ENCODE measurements around the gene KDELR1. TPM values are rescaled to one million over a fixed set of nuclear protein-coding genes. Genes with fewer than 3 reads are reported as not detected.

The KDELR1 gene
- total RNA-seq, 1 donor from 2014 or later = 251 TPM

DNA sequence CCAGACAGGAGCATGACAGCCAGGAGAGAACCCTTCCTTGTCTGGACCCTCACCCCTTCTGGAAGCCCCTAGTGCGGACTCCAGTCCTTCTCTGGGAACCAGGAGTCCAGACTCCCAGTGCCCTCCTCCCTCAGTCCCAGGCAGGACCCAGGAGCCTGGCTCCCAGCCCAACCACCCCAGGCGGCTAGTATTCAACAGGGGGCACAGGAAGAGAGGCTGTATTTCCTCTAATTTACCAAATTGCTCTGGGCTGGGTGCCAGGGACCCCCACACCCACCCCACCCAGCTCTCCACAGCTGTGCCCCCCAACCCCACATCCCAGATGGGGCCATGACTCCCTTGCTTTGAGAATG, 5.4 kb upstream of the KDELR1 start:
- Mint-ChIP-seq H3K27me3 (ENCODE audit: low read depth) (no peaks in the 10 kb centered on the region), H3K4me1 (ENCODE audit: low read depth) (peaks cover 47% of the 10 kb centered on the region), H3K36me3 (ENCODE audit: low read depth) (no peaks in the 10 kb centered on the region), H3K27ac (ENCODE audit: unreplicated experiment) (no peak overlapping the region), H3K9me3 (ENCODE audit: low read depth) (no peaks in the 10 kb centered on the region), H3K4me3 (ENCODE audit: unreplicated experiment) (no peak overlapping the region)
- DNase-seq (ENCODE audit: low spot score) = no peak
- TF ChIP-seq, protein P1, sequence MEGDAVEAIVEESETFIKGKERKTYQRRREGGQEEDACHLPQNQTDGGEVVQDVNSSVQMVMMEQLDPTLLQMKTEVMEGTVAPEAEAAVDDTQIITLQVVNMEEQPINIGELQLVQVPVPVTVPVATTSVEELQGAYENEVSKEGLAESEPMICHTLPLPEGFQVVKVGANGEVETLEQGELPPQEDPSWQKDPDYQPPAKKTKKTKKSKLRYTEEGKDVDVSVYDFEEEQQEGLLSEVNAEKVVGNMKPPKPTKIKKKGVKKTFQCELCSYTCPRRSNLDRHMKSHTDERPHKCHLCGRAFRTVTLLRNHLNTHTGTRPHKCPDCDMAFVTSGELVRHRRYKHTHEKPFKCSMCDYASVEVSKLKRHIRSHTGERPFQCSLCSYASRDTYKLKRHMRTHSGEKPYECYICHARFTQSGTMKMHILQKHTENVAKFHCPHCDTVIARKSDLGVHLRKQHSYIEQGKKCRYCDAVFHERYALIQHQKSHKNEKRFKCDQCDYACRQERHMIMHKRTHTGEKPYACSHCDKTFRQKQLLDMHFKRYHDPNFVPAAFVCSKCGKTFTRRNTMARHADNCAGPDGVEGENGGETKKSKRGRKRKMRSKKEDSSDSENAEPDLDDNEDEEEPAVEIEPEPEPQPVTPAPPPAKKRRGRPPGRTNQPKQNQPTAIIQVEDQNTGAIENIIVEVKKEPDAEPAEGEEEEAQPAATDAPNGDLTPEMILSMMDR (IDR thresholded peaks at IDR 0.05) = no peak

DNA sequence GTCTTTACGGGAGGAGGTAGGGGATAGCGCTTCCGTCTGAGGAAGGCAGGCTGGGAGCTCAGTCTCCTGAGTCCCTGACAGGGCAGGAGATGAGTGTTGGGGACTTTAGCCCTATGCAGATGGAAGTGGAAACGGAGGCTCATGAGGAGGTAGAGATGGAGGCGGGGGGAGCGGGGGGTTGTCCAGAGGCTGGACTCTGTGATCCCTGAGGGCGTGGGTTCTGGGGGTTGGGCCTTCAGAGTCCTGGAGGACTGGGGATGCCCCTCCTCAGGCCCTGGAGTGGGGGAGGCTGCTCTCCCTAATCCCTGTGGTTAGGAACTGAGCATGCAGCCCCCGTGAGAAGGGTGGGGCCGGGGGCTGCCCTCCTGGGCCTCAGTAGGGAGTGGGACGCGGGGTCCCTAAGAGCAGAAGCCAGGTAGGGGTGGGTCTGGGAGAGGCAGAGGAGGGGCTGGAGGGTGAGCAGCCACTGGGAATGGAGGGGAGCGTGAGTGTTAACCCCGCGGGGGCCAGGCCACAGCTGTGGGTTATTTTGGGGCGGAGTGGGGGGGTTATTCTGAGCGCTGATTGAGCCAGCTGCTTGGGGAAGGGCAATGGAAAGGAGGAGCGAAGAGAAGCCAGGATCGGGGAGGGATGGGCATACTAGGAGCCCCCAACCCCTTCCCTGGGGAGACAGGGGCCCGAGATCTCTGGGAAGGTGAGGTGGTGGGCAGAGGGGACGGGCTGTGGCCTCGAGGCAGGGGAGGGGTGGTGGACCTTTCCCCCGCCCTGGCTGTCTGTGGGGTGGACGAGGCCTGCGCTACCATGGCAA, 4.9 kb upstream of the KDELR1 start:
- Mint-ChIP-seq H3K27ac (ENCODE audit: unreplicated experiment) (peak overlapping the region; percentile 36), H3K9me3 (ENCODE audit: low read depth) (no peaks in the 10 kb centered on the region), H3K4me3 (ENCODE audit: unreplicated experiment) (no peak overlapping the region), H3K36me3 (ENCODE audit: low read depth) (no peaks in the 10 kb centered on the region), H3K27me3 (ENCODE audit: low read depth) (no peaks in the 10 kb centered on the region), H3K4me1 (ENCODE audit: low read depth) (peaks cover 50% of the 10 kb centered on the region)
- no peak for DNase-seq (ENCODE audit: low spot score)
- TF ChIP-seq, protein P1 (IDR thresholded peaks at IDR 0.05) = no peak

DNA sequence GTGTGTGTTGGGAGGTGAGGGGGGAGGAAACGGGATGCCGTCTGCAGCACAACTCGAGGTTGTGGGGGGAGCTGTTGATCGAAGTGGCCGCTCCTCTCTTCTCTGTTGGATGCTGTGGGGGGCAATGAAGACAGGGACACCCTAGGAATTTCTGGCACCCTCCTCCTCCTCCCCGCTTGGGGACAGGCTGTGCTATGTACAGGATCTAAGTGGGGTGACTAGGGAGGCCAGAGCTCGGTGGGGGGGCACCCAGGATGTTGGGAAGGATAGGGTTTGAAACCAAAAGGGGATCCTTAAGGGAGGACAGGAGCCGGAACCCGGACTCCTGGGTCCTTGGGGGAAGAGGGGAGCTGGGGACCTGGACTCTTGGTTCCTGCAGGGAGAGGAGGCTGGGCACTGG, 4.1 kb upstream of the KDELR1 start:
- H3K4me3 Mint-ChIP-seq (ENCODE audit: unreplicated experiment) = peak overlapping the region; percentile 16
- no peaks in the 10 kb centered on the region for H3K27me3 Mint-ChIP-seq (ENCODE audit: low read depth)
- no peak for DNase-seq (ENCODE audit: low spot score)
- H3K36me3 Mint-ChIP-seq (ENCODE audit: low read depth) = no peaks in the 10 kb centered on the region
- no peak overlapping the region for H3K27ac Mint-ChIP-seq (ENCODE audit: unreplicated experiment)
- H3K9me3 Mint-ChIP-seq (ENCODE audit: low read depth) = no peaks in the 10 kb centered on the region
- TF ChIP-seq, protein P1 (IDR thresholded peaks at IDR 0.05) = no peak
- peaks cover 50% of the 10 kb centered on the region for H3K4me1 Mint-ChIP-seq (ENCODE audit: low read depth)

DNA sequence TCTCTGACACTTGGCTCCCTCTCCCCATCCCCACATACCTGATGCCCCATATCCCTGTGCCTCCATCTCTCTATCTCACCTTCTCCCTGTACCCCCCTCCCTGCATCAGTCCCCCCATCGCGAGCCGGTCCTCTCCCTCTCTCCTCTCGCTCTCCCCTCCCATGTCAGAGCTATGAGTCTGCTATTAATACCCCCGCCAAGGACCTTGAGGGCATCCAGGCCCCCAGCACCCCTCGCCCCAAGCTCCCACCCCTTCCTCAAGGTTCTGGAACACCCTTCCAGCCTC, 3.8 kb upstream of the KDELR1 start:
- Mint-ChIP-seq H3K9me3 (ENCODE audit: low read depth) (no peaks in the 10 kb centered on the region), H3K4me1 (ENCODE audit: low read depth) (peaks cover 47% of the 10 kb centered on the region), H3K27me3 (ENCODE audit: low read depth) (no peaks in the 10 kb centered on the region), H3K27ac (ENCODE audit: unreplicated experiment) (no peak overlapping the region), H3K36me3 (ENCODE audit: low read depth) (no peaks in the 10 kb centered on the region), H3K4me3 (ENCODE audit: unreplicated experiment) (peak overlapping the region; percentile 16)
- no peak for DNase-seq (ENCODE audit: low spot score)
- TF ChIP-seq, protein P1 (IDR thresholded peaks at IDR 0.05) = no peak

DNA sequence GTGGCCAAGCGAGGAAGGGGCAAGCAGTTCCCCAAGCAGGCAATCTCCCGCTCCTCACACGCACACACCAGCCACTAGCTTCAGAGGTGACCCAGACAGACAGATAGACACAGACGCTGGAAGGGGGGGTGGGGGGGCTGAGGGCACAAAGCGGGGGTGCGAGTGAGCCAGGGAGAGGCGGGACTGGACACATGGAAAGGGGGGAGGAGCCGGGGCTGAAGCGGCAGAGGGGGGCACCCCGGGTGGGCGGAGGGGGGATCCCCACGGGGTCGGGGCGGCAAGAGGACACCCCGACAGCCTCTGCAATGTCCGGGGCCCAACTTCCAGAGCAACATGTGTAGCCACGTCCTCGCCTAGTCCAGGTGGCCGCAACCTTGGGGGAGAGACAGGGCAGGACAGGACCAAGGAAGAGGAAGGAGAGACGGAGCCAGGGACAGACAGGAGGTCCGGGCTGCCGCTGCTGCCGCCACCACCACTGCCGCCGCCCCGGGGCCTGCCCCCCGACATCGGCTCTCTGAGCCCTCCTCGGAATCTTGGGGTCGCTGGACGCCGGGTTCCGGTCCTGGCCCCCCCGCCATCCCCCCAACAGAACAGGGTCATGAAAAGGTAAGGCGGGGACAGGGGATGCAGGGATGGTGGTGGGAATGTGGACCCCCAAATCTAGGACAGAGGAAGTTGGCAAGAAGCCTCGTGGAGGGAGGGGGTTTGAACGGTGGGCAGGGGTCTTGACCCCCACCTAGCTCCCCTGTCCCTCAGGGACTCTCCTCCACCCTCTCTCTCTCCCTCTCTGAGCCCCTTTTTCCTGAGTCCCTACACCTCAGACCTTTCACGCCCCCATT, 3.2 kb upstream of the KDELR1 start:
- TF ChIP-seq, protein P1 (IDR thresholded peaks at IDR 0.05) = no peak
- no peaks in the 10 kb centered on the region for H3K9me3 Mint-ChIP-seq (ENCODE audit: low read depth)
- H3K27ac Mint-ChIP-seq (ENCODE audit: unreplicated experiment) = peak overlapping the region; percentile 49
- H3K27me3 Mint-ChIP-seq (ENCODE audit: low read depth) = no peaks in the 10 kb centered on the region
- H3K4me3 Mint-ChIP-seq (ENCODE audit: unreplicated experiment) = peak overlapping the region; percentile 77
- H3K4me1 Mint-ChIP-seq (ENCODE audit: low read depth) = peaks cover 46% of the 10 kb centered on the region
- no peaks in the 10 kb centered on the region for H3K36me3 Mint-ChIP-seq (ENCODE audit: low read depth)
- DNase-seq (ENCODE audit: low spot score) = no peak
